ENCODE measurements around the gene GAB1. TPM values are rescaled to one million over a fixed set of nuclear protein-coding genes. Genes with fewer than 3 reads are reported as not detected.

The GAB1 gene
- total and polyA plus RNA-seq, 2 of the 13 experiments (the other 11 are each of a cell fraction or from before 2014, with no cell fraction given) = 8.7 to 14.7 TPM

DNA sequence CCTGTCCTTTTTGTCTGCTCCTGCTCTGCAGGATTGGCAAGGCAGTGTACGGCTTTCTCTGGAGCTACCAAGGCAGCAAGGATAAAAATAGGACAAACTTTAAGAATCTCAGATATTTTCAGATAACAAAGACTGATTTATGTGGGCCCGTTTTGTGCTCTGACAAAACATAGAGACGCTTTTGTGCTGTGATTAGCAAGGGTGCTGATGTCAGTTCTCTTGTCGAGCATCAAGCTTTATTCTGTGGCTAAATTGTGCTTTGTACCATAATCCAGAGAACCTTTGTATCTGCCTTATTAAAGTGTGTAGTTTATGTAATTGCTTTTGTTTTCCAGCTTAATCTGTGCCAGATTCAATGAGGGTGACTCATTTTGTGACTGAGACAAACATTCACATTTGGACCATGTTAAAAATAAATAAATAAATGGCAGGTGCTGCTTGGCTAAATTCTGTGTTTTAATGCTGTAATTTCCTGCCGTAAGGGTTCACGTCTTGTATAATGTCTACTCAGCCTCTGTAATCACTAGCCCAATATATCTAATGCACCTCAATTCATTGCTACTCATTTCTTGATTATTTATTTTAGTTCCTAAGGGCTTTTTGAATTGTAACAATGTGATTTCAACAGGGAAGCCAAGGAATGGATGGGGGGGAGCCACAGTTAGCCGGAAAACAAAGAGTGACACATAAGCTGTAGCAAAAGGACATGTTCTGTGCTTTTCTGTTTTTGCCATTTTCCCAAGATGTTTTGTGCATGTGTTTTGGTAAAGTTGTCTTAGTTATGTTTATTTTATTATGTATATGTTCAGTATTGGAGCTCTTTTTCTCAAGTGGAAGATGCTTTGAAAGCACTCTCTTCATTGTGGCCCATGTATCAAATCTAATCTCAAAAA lies 75.1 kb downstream of the GAB1 start:
- H3K4me2 ChIP-seq (ENCODE audit: low read depth, low read length) = no peak overlapping the region
- peaks cover 2% of the 10 kb centered on the region for H3K79me2 ChIP-seq (ENCODE audit: insufficient read depth, low read length)
- TF ChIP-seq, protein P1, sequence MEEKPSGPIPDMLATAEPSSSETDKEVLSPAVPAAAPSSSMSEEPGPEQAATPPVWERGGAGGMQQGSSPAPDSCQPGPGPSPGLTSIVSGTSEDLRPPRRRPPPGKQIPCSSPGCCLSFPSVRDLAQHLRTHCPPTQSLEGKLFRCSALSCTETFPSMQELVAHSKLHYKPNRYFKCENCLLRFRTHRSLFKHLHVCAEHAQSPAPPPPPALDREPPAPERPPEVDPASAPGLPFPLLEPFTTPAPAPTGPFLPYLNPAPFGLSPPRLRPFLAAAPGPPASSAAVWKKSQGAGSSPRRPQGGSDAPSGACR (CRISPR knock-in tag; IDR thresholded peaks at IDR 0.05) = no peak
- TF ChIP-seq, protein P2, sequence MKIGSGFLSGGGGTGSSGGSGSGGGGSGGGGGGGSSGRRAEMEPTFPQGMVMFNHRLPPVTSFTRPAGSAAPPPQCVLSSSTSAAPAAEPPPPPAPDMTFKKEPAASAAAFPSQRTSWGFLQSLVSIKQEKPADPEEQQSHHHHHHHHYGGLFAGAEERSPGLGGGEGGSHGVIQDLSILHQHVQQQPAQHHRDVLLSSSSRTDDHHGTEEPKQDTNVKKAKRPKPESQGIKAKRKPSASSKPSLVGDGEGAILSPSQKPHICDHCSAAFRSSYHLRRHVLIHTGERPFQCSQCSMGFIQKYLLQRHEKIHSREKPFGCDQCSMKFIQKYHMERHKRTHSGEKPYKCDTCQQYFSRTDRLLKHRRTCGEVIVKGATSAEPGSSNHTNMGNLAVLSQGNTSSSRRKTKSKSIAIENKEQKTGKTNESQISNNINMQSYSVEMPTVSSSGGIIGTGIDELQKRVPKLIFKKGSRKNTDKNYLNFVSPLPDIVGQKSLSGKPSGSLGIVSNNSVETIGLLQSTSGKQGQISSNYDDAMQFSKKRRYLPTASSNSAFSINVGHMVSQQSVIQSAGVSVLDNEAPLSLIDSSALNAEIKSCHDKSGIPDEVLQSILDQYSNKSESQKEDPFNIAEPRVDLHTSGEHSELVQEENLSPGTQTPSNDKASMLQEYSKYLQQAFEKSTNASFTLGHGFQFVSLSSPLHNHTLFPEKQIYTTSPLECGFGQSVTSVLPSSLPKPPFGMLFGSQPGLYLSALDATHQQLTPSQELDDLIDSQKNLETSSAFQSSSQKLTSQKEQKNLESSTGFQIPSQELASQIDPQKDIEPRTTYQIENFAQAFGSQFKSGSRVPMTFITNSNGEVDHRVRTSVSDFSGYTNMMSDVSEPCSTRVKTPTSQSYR (CRISPR knock-in tag; IDR thresholded peaks at IDR 0.05; ENCODE audit: borderline replicate concordance) = no peak
- TF ChIP-seq ZNF124 (CRISPR knock-in tag; IDR thresholded peaks at IDR 0.05) (no peak), KDM5A (IDR thresholded peaks at IDR 0.05; ENCODE audit: borderline replicate concordance, low read length) (no peak), HIVEP1 (CRISPR knock-in tag; IDR thresholded peaks at IDR 0.05) (no peak), HNRNPLL (IDR thresholded peaks at IDR 0.05; ENCODE audit: low read depth, low read length, poor library complexity, severe bottlenecking) (no peak), NR2F6 (IDR thresholded peaks at IDR 0.05) (no peak), NR2F6 (CRISPR knock-in tag; IDR thresholded peaks at IDR 0.05) (no peak), ZNF772 (CRISPR knock-in tag; IDR thresholded peaks at IDR 0.05) (no peak), POLR2G (IDR thresholded peaks at IDR 0.05; ENCODE audit: low read depth, low read length) (no peak), ZNF660 (CRISPR knock-in tag; IDR thresholded peaks at IDR 0.05; ENCODE audit: borderline replicate concordance, low read depth) (no peak), ZNF33A (CRISPR knock-in tag; IDR thresholded peaks at IDR 0.05; ENCODE audit: borderline replicate concordance) (no peak), MXI1 (IDR thresholded peaks at IDR 0.05; ENCODE audit: borderline replicate concordance, low read depth, low read length) (no peak), ZNF572 (CRISPR knock-in tag; IDR thresholded peaks at IDR 0.05) (no peak), XBP1 (CRISPR knock-in tag; IDR thresholded peaks at IDR 0.05) (no peak), TMF1 (CRISPR knock-in tag; IDR thresholded peaks at IDR 0.05; ENCODE audit: low read depth) (no peak)

More for the DNA sequence above, 75.1 kb downstream of the GAB1 start:
- H3K9me3 ChIP-seq (ENCODE audit: low read length) = no peaks in the 10 kb centered on the region
- no peak overlapping the region for H2AFZ ChIP-seq (ENCODE audit: low read length)
- FAIRE-seq (no peak), ATAC-seq (no peak), DNase-seq (ENCODE audit: low spot score) (no peak)
- WGBS (ENCODE audit: low lambda C conversion rate) = 90% methylated on average over 7 of the region's 7 CpGs
- ChIA-PET CTCF (ENCODE audit: low intra/inter-chr PET ratio, low total read pairs) (no interaction called here), POLR2A (no interaction called here)
- H3K27me3 ChIP-seq (ENCODE audit: control insufficient read depth in 1 of 2, insufficient read depth in 2 of 2, low read length in 2 of 2) = no peaks in the 10 kb centered on the region
- in situ Hi-C loops (cut with HindIII; ENCODE audit: extremely low pct_ligation_motif_present, low pct_unique_long_range_greater_than_20kb) (no loop called here), intact Hi-C loops (cut with micrococcal nuclease; ENCODE audit: unreplicated experiment) (no loop called here)
- no peaks in the 10 kb centered on the region; the same call in 1 of the 2 replicates for H4K20me1 ChIP-seq (ENCODE audit: insufficient read depth, low read length)
- H3K9ac ChIP-seq (ENCODE audit: insufficient read depth, low read depth, low read length) = no peak overlapping the region
- BruUV-seq (replicated peaks) = no TSS peak
- H3K4me1 ChIP-seq (ENCODE audit: insufficient read depth, low read length) = no peaks in the 10 kb centered on the region
- H3K4me3 ChIP-seq (replicated peaks in 1 of 3; ENCODE audit: insufficient read depth in 1 of 3, low read depth in 2 of 3, low read length in 3 of 3) = no peak overlapping the region
- H3K27ac ChIP-seq (ENCODE audit: extremely low read length, insufficient read depth, low read length) = no peak overlapping the region
- 0 out of 5 replicates have a peak, but pooled peaks cover 0 to under 1% of the 10 kb centered on the region in 2 experiments for H3K36me3 ChIP-seq (replicated peaks in 1 of 2; ENCODE audit: control insufficient read depth in 1 of 2, insufficient read depth in 2 of 2, low read length in 2 of 2)
